A549 (cell line): Measurements from ENCODE around the gene LSG1.

Experiments used
- CHD2 ChIP-seq: fragments of 150-350 bp; IDR thresholded peaks from 2 replicates; pipeline ENCODE4 v1.6.1; 2014; ENCODE audit warnings: low read length; ENCODE audit not compliant: partially characterized antibody
- CTCF ChIP-seq: fragments of >200 bp; sonication (Bioruptor Twin); formaldehyde crosslinking; IDR thresholded peaks from 3 replicates; pipeline ENCODE4 v1.5.1; 2016
- ESRRA ChIP-seq: fragments of 150-350 bp; IDR thresholded peaks from 2 replicates; pipeline ENCODE4 v1.6.1; 2014; ENCODE audit warnings: mild to moderate bottlenecking, low read length, borderline replicate concordance
- JUNB ChIP-seq: fragments of >200 bp; sonication (Bioruptor Twin); formaldehyde crosslinking; IDR thresholded peaks from 2 replicates; pipeline ENCODE4 v1.6.1; 2016
- MAZ ChIP-seq: fragments of 150-350 bp; IDR thresholded peaks from 2 replicates; pipeline ENCODE4 v1.6.1; 2014; ENCODE audit warnings: antibody characterized with exemption, low read depth, low read length, borderline replicate concordance
- POLR2A ChIP-seq: IDR thresholded peaks from 2 replicates; pipeline ENCODE4 v1.6.1; 2012; ENCODE audit warnings: mild to moderate bottlenecking, low read length
- USF2 ChIP-seq: fragments of 450-650 bp; IDR thresholded peaks from 2 replicates; pipeline ENCODE4 v1.6.1; 2014; ENCODE audit warnings: antibody characterized with exemption
- ZFP36 ChIP-seq: fragments of 450-650 bp; IDR thresholded peaks from 2 replicates; pipeline ENCODE4 v1.6.1; 2014; ENCODE audit warnings: borderline replicate concordance; ENCODE audit not compliant: partially characterized antibody
- ZSCAN20 ChIP-seq: fragments of 250-450 bp; sonication (Bioruptor Pico); IDR thresholded peaks from 2 replicates; pipeline ENCODE4 v1.8.0; 2022; ENCODE audit warnings: mild to moderate bottlenecking, moderate library complexity
- TF ChIP-seq, protein P1 (sequence below): fragments of 150-350 bp; IDR thresholded peaks from 2 replicates; pipeline ENCODE4 v1.6.1; 2014; ENCODE audit warnings: low read depth, mild to moderate bottlenecking, low read length

DNA sequence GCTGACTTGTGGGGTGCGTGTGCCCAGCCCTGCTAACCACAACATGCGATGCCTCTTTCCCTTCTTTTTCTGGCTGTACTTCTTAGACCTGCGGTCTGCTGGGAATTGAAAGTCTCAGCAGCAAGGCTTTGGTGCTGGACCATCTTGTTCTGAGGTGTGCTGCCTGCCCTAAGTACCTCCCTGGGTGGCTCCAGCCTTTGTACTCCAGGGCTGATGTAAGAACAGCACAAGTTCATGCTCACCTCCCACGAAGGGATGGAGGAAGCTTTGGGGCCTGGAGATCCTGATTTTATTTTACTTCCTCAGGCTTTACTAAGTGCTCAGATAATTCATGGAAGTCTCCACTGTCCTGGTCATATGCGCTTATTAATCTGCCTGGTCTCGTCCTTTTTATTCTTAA, 42.6 kb upstream of the LSG1 start:
- TF ChIP-seq CHD2, result no peak
- no peak for TF ChIP-seq CTCF
- TF ChIP-seq, protein P1, sequence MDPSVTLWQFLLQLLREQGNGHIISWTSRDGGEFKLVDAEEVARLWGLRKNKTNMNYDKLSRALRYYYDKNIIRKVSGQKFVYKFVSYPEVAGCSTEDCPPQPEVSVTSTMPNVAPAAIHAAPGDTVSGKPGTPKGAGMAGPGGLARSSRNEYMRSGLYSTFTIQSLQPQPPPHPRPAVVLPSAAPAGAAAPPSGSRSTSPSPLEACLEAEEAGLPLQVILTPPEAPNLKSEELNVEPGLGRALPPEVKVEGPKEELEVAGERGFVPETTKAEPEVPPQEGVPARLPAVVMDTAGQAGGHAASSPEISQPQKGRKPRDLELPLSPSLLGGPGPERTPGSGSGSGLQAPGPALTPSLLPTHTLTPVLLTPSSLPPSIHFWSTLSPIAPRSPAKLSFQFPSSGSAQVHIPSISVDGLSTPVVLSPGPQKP, result no peak
- TF ChIP-seq POLR2A, result no peak
- TF ChIP-seq ESRRA, result no peak
- no peak for TF ChIP-seq MAZ
- TF ChIP-seq USF2, result no peak
- no peak for TF ChIP-seq ZFP36
- no peak for TF ChIP-seq JUNB
- no peak for TF ChIP-seq ZSCAN20 (CRISPR knock-in tag)
